ENCODE results near the gene ANKFY1.
"Not testable (repeated sequence)": the region's sequence is repeated elsewhere in the genome, so short reads cannot be mapped to it uniquely, and the experiment has no call there.

The ANKFY1 gene

GRCh38 chr17:4157618-4158333 lies 106.0 kb downstream of the ANKFY1 start:
- DNase-seq (ENCODE audit: extremely low read depth in 1 of 2, low read depth in 1 of 2) = no peak

GRCh38 chr17:4156750-4157381 lies 106.9 kb downstream of the ANKFY1 start:
- no peak for DNase-seq (ENCODE audit: extremely low read depth in 1 of 2, low read depth in 1 of 2)

GRCh38 chr17:4155980-4156620 lies 107.7 kb downstream of the ANKFY1 start:
- DNase-seq (ENCODE audit: extremely low read depth in 1 of 2, low read depth in 1 of 2) = no peak

GRCh38 chr17:4154201-4154600 lies 109.6 kb downstream of the ANKFY1 start:
- DNase-seq (ENCODE audit: extremely low read depth in 1 of 2, low read depth in 1 of 2) = no peak

GRCh38 chr17:4152471-4152870 lies 111.3 kb downstream of the ANKFY1 start:
- DNase-seq (ENCODE audit: extremely low read depth in 1 of 2, low read depth in 1 of 2) = no peak

- DNase-seq (ENCODE audit: extremely low read depth in 1 of 2, low read depth in 1 of 2) = no peak
Observed at GRCh38 chr17:4150096-4150495, 113.7 kb downstream of the ANKFY1 start.

- no peak for DNase-seq (ENCODE audit: extremely low read depth in 1 of 2, low read depth in 1 of 2)
Observed at GRCh38 chr17:4148611-4149308, 115.0 kb downstream of the ANKFY1 start.

- no peak for DNase-seq (ENCODE audit: extremely low read depth in 1 of 2, low read depth in 1 of 2)
Observed at GRCh38 chr17:4147751-4148310, 115.9 kb downstream of the ANKFY1 start.

- DNase-seq (ENCODE audit: extremely low read depth in 1 of 2, low read depth in 1 of 2) = no peak
Observed at GRCh38 chr17:4146641-4147040, 117.1 kb downstream of the ANKFY1 start.

GRCh38 chr17:4144422-4144747 lies 119.4 kb downstream of the ANKFY1 start:
- DNase-seq (ENCODE audit: extremely low read depth in 1 of 2, low read depth in 1 of 2) = no peak

GRCh38 chr17:4143563-4144421 lies 120.0 kb downstream of the ANKFY1 start:
- peak; percentile 73 to 80 for DNase-seq (ENCODE audit: extremely low read depth in 1 of 2, low read depth in 1 of 2)

- peak in 1 of 2 donors; percentile 22 for DNase-seq (ENCODE audit: extremely low read depth in 1 of 2, low read depth in 1 of 2)
Observed at GRCh38 chr17:4142107-4142900, 121.5 kb downstream of the ANKFY1 start.

- no peak for DNase-seq (ENCODE audit: extremely low read depth in 1 of 2, low read depth in 1 of 2)
Observed at GRCh38 chr17:4140125-4140524, 123.7 kb downstream of the ANKFY1 start.

- DNase-seq (ENCODE audit: extremely low read depth in 1 of 2, low read depth in 1 of 2) = not testable (repeated sequence)
Observed at GRCh38 chr17:4138906-4139526, 124.8 kb downstream of the ANKFY1 start.

GRCh38 chr17:4136373-4136772 lies 127.4 kb downstream of the ANKFY1 start:
- DNase-seq (ENCODE audit: extremely low read depth in 1 of 2, low read depth in 1 of 2) = no peak

- DNase-seq (ENCODE audit: extremely low read depth in 1 of 2, low read depth in 1 of 2) = no peak
Observed at GRCh38 chr17:4135489-4135888, 128.3 kb downstream of the ANKFY1 start.

- DNase-seq (ENCODE audit: extremely low read depth in 1 of 2, low read depth in 1 of 2) = no peak
Observed at GRCh38 chr17:4134721-4135120, 129.1 kb downstream of the ANKFY1 start.

GRCh38 chr17:4130715-4131114 lies 133.1 kb downstream of the ANKFY1 start:
- no peak for DNase-seq (ENCODE audit: extremely low read depth in 1 of 2, low read depth in 1 of 2)

GRCh38 chr17:4127555-4127954 lies 136.2 kb downstream of the ANKFY1 start:
- DNase-seq (ENCODE audit: extremely low read depth in 1 of 2, low read depth in 1 of 2) = no peak

All from stimulated activated CD8-positive, alpha-beta memory T cell treated with anti-CD3 and anti-CD28 coated beads, Interleukin-7, amount 100 ng/mL, for 48 hours (primary cell).